Activated naive CD4-positive, alpha-beta T cell (primary cell): ENCODE results near the gene SINHCAF.
"Not testable (repeated sequence)": the region's sequence is repeated elsewhere in the genome, so short reads cannot be mapped to it uniquely, and the experiment has no call there.

ENCODE experiments used
- DNase-seq, 4 experiments: peaks; one replicate each; lab custom pipeline; 2025; lab: John Stamatoyannopoulos, UW

Gene SINHCAF

DNA sequence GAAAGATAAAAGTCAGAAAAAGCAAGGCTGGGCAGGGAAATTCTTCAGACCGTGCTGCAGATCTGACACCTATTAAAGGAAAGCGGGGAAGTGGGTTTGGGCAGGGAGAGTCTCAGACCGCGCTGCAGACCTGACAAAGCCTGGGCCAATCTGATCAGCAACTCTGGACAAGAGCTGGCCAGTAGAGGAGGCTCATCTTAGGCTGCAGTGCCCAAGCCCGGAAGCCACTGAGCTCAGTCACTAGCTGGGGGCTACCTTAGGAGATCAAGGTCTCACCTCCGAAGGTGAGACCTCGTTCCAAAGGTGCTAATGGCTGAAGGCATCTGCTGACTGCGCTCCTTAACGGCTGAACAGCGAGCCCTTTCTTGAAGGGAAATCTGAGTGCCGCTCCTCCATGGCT is 60.2 kb downstream of the SINHCAF start:
- DNase-seq, result no peak

DNA sequence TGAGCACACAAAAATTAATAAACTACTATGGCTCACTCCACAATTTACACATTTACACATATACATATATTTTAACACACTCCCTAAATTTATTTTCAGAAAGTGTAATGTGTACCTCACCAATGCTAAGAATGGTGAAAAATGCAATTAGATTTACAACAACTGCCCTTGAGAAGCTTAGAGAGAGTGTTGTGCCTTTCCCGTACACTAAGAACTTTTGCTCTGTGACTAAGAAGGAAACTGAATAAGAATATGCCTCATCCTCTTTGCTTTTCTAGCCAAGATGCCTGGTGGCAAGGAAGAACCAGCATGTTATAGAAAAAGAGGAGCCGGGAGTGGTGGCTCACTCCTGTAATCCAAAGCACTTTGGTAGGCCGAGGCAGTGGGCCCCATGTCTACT is 62.3 kb downstream of the SINHCAF start:
- no peak for DNase-seq

DNA sequence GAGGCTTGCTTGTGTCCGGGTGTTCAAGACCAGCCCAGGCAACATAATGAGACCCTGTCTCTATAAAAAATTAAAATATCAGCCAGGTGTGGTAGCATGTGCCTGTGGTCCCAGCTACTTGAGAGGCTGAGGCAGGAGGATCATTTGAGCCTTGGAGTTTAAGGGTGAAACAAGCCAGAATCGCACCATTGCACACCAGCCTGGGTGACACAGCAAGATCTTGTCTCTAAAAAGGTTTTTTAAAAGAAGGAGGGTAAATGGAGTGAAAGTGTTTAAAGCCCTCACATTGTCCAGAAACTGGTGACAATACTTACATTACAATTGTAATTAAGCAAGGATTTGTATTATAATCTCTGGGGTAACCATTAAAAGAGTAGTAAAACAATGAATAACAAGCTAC is 64.2 kb downstream of the SINHCAF start:
- DNase-seq, result no peak

DNA sequence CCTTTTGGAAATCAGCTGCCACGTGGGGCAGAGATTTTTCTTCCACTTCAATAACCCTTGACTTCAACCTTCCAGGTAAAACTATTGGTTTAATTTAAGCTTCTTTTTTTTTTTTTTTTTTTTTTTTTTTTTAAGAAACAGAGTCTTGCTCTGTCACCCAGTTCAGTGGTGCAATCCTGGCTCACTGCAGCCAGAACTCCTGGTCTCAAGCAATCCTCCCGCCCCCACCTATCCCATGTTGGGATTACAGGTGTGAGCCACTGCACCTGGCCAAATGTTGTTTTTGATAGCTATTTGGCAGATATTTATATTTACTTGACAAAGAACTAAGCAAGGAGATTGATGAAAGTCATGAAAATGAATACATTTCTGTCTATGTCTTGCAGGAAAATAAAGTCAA is 65.1 kb downstream of the SINHCAF start:
- no peak for DNase-seq

DNA sequence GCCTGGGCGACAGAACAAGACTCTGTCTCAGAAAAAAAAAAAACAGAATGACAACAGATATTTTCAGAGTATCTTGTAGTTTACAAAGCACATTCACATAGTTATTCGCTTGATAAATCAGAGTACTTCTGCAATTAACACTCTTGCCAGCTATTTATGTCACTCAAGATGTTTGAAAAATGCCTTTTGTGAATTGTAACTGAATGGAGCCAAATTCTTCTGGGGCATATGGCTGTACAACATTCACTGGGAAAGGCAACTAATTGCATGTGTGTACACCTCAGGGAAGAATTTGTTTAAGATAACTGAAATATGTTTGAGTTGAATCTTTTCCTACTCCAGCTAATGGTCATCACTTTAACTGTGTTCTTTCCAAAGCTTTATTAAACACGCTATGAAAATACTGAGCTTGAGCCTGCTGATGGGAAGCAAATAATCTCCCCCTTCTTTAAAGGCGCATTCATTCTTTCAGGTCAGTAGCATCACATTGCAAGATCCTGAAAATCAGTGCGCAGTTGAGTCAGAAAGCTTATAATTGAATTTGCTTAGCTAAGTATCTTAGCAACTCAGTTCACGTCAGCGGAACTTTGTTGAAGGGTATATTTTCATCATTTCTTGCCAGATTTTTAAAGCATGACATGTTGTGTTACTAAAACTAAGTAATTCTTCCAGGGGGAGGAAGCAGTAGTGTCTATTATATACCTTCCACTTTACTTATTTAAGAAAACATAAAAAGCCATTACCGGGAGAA is 66.6 kb downstream of the SINHCAF start:
- DNase-seq, result no peak

DNA sequence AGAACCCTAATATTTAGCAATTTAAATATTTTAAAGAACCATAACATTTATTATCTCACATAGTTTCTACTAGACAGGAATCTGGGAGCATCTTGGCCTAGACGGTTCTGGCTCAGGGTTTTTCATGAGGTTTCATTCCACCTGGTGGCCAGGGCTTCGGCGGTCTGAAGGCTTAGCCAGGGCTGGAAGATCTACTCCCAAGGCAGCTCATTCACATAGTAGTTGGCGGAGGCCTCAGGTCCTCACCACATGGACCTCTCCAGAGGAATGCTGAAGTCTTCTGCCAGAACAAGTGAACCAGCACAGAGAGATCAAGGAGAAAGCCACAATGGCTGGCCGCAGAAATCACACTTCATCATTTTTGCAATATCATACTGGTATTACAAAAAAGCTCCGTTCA is 68.2 kb downstream of the SINHCAF start:
- DNase-seq, result no peak

DNA sequence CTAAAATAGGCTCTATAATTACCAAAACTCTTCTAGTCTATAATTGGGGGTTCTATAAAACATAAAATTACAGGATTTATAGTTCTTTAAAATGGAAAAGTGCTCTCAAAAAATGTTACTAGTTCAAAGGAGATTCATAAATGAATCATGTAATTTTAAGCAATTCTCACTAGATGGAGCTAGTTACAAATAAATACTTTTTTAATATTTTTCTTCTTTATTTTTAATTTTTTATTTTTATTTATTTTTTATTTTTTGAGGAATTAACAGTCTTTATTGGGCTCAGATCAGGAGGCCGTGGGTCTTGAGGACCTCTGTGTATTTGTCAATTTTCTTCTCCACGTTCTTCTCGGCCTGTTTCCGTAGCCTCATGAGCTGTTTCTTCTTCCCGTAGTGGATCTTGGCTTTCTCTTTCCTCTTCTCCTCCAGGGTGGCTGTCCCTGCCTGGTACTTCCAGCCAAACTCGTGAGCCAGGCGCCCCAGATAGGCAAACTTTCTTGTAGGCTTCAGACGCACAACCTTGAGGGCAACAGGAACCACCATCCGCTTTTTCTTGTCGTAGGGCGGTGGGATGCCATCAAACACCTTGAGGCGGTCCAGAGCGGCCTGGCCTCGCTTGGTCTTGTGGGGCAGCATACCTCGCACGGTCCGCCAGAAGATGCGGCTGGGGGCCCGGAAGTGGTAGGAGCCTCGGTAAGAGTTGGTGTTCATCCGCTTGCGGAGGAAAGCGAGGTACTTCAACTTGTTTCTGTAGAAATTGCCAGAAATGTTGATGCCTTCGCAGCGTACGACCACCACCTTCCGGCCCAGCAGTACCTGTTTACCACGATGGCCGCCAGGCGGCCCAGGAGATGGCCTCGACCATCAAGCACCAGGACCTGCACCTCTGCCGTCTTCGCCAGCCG is 74.0 kb downstream of the SINHCAF start:
- DNase-seq, result not testable (repeated sequence)

DNA sequence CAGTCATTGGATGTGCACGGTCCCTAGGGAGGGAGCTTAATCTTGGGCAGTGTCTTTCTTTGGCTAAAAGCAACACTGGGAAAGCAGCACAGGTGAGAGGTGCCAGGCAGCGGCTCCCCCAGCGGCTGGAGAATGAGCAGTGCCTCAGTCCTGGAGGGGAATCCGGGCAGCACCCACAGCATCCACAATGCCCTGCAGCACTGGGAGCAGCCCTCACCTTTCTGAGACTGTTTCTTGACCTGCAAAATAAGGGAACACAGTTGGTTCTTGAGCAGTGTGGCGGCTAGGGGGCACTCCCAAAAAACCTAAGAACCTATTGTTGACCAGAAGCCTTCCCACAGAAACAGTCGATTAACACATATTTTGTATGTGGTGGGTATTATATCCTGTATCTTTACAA is 75.8 kb downstream of the SINHCAF start:
- DNase-seq, result no peak

DNA sequence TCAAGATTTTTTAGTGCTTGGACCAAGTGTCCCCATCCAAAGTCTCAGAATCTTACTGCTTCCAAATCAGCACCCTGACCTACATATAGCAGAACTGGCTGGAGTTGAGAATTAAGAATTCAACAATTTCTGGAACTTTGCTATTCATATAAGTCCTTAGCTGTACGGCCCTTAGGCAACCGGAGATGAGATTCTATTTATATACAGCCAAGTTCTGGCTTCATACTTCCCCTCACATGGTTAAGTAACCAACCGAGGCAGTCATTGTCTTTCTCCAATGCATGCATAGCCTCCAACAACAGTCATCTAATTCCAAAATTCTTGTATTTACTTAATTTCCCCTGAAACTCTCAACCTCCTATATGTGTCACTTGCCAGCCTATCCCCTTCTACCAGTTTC is 76.6 kb downstream of the SINHCAF start:
- DNase-seq, result no peak

DNA sequence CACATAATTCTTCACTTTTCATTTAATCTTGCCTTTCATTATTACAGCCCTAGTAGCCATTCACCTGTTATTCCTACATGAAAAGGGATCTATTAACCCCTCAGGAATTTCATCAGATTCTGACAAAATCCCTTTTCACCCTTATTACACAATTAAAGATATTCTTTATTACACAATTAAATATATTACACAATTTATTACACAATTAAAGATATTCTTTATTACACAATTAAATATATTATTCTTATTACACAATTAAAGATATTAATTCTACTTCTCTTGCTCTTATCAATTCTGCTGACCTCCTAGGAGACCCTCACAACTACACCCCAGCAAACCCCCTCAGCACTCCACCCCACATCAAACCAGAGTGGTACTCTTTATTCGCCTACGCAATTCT is 77.1 kb downstream of the SINHCAF start:
- no peak for DNase-seq

DNA sequence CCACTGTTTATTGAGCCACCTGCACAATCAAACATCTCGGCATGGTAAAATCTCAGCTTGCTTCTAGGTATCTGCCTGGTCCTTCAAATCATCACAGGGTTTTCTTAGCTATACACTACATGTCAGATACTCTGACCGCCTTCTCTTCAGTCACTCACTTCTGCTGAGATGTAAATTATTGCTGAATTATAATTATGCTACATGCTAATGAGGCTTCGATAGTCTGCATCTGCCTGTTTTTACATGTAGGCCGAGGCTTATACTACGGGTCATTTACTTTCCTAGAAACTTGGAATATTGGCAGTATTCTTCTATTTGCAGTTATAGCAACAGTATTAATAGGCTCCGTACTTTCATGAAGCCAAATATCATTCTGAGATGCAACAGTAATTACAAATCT is 77.6 kb downstream of the SINHCAF start:
- no peak for DNase-seq

DNA sequence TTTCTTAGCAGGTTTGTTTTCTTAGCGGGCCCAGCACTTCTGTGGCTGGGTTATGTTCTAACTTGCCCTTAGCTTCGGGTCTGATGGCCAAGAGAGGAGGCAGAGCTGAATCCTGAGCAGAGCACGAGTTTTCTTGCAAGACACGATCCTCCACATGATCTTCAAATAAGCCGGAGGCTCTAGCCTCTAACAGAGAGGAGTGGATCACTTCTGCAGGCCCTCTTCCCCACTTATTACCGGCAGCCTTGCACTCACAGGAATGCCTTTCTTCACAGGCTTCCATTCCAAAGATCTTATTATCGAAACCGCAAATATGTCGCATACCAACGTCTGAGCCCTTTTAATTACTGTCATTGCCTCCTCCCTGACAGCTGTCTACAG is 79.5 kb downstream of the SINHCAF start:
- no peak for DNase-seq

DNA sequence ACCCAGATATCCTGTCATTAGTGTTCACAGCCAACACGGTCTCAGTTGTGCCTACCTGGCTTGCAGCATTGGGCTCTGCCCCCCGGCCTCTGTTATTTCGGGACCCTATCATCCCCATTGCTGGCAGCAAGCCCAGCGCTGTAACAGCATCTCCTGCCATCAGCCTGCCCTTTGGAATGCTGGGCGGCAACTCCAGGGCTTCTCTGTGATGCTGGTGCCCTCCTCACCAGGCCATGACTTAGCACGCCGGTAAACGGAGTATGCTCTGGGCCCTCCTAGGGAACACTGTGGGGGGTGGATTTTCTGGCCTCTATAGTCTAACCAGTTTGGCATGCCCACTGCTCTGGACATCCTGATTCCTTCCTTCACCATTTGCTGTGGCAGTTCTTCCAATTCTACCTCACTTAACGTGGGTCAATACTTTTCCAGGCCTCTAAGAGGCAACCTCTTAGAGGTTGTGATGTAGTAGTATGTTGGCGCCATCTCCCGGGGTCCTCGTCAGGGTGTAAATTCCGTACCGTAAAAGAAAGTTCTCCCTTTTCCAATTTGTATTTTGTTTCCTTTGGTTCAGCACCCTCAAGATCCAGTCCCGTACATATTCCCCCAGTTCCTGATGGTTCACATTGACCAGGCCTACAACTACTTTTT is 80.0 kb downstream of the SINHCAF start:
- no peak for DNase-seq

DNA sequence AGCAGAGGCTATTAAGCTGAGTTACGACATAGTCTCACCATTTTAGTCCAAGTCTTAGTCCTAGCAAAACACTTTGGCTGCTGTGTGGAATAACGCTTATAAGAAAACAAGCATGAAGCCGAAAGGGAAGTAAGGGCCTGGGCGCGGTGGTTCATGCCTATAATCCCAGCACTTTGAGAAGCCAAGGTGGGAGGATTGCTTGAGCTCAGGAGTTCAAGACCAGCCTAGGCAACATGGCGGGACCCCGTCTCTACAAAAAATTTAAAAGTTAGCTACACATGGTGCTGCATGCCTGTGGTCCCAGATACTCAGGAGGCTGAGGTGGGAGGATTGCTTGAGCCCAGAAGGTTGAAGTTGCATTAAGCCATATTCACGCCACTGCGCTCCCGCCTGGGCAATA is 83.5 kb downstream of the SINHCAF start:
- not testable (repeated sequence) for DNase-seq

DNA sequence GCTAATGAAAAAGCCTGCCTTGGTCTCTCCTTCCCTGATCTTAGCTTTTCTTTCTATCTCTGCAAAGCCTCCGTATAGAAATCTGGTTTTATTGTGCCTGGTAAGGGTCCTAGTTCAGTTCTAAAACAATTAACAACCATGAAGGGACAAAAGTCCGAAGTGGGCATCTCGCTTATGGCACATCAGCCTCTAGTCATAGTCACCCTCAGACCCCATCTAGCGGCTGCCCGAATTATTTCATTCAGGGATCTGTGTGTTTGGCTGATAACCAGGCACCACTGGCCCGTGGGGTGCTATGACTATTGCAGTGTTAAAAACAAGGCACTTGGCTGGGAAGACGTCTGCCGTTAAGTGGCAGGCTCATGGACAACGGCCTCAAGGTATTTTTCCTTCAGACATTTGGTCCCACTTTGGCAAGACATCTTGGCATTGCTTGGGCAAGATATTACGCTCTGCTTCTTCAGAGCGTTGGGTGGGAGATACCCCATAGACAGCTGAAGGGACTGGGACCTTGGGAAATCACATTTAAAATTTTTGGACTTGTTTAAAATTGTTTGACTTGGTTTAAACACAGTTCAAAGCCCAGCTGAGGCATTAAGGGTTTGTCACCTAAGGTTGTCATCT is 87.1 kb downstream of the SINHCAF start:
- peak in 2 of 4 experiments; percentile 27 to 31 for DNase-seq

DNA sequence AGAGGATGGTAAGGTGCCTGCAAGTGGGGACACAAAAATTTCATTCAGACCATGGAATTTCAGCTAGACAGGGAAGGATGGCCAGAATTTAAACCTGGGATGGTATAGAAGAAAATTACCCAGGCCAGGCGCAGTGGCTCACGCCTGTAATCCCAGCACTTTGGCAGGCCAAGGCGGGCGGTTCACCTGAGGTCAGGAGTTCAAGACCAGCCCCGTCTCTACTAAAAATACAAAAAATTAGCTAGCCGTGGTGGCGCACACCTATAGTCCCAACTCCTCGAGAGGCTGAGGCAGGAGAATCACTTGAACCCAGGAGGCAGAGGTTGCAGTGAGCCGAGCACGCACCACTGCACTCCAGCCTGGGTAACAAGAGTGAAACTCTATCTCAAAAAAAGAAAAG is 87.6 kb downstream of the SINHCAF start:
- not testable (repeated sequence) for DNase-seq

DNA sequence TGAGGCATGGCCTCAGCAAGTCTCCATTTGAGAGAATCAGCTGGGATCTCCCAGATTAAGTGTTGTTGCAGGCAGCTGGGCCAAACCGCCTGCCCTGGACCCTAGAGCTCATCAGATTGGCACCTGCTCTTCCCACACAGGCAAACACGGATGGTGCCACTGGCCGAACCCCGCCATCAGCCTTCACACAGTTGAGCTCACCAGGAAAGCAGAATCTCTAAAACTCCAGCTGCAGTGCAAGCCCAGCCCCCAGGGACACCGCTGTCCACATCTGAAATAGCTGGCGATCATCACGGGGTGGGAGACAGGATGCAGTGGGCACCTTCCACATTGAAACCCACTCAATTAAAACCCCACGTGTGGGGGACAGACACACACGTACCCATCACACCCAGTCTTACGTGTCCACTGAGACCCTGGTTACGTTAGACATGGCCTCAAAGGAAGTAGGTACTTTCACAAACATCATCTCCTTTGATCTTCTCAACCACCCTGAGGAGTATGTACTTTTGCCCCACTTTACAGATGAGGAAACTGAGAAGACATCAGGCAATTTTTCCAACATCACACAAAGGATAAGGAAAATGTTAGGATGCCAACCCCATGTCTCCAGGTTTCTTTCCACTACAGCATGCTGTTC is 88.8 kb downstream of the SINHCAF start:
- DNase-seq, result no peak

DNA sequence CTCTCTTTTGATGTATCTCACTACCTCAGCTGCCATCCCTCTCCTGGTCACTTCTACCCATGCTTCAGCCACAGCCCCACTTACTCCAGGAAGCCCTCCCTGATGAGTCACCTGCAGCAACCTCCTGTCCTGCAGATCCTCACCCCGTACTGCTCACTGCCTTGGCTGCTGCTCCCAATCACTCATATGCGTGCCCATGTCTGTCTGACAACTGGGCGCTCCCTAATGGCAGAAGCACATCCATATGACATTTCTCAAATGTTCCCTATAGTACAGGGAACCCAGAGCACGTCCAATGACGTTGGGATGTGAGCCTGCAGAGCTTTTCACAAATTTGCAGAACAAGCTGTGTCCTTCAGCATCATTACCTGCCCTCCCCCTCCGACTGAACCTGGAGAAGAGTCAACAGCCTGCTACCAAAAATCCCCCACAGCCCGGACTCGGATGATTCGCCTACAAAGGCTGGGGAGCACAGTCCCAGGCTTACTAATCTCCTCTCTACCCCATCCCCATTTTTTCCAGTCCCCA is 90.0 kb downstream of the SINHCAF start:
- no peak for DNase-seq

DNA sequence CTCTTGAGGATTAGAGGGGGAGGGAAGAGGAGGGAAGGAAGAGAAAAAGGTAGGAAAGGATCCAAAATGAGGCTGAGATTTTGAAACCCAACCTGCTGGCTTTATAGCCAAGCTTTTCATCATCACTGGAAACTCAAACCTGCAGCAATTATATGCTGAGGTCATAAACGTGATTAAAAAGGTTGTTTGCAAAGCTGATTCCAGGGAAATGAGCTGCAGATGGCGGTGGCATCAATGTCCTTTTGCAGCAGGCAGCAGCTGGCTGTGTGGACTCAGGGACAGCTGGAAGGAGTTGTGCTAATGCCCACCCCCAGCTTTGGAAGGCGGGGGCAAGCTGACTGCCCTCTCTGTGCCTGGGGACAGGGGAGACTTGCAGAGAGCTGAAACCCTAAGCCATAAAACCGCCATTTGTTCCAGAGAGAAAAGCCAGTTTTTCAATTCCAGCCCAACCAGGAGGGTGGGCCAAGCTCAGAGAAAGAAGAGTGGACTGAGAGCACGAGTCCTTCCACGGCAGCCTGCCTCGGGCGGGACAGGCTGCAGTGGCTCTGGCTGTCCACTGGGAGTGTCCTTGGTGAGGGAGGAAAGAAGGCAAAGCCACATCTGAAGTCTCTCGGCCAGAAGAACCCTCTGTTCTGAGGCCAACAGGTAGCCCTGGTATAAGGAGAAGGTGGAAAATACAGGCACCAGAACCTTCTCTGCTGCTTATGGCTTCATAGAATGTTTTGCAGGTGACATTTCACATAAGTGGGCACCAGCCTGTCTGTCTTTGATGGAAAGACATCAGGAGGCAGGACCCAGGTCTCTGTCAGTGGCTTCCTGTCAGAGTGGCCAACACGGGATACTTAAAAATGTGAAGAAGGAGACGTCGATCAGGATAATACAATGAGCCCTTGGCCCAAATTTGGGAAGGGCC is 90.7 kb downstream of the SINHCAF start:
- DNase-seq, result no peak

DNA sequence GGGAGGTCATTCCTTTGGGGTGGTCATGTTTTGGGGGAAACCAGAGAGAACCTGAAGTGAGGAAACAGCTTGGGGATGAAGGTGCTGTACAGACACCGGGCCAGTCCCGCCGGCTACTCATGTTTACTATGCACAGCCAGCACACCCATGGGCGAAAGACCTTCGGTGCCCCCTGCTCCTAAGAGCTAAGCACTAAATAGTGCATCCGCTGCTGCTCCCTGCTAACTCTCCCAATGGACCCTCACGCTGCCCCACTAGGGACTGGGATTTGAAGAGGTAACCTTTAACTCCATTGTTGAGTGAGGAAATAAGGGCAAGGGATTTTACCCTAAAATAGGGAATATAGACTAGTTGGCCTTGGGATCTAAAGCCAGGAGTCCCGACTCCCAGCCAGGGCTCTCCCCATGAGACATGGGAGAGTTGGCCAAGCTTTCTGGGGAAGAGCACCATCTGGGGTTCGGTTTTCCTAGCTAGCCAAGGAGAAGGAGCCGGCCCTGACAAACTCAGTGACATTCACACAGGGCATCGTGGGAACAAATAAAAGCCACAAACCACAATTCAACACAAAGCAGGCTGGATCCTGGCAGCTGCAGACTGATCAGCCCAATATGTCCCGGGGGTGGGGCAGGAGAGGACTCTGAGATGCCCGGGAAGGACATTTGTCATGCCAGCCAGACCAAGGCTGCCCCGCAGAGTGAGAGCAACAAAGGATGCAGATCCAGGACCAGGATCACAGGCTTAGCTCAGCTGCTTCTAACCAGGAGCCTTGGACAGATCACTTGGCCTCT is 91.7 kb downstream of the SINHCAF start:
- DNase-seq, result no peak
